A673 (cell line): ENCODE measurements around the gene RAB23. TPM values are rescaled to one million over a fixed set of nuclear protein-coding genes. Genes with fewer than 3 reads are reported as not detected.

Experiments used
- BruUV-seq: library from RNA; stranded (reverse); fragments of 400-500 nt; replicated peaks from 2 replicates; lab custom pipeline; 2021; lab: Mats Ljungman, UMichigan
- CTCF ChIA-PET: fragments of 300-600 bp; sonication (Branson Sonifier 250); formaldehyde crosslinking; loops from one replicate; lab custom pipeline; 2022; ENCODE audit warnings: antibody characterized with exemption; lab: Charles Lee
- POLR2A ChIA-PET: fragments of 300-600 bp; sonication (Branson Sonifier 250); formaldehyde crosslinking; loops from one replicate; lab custom pipeline; 2022; ENCODE audit warnings: antibody characterized with exemption; ENCODE audit not compliant: low non-redundant PET; lab: Charles Lee
- DNase-seq: peaks from one replicate; pipeline ENCODE4 v3.0.0-alpha.2; 2015; ENCODE audit warnings: low spot score
- H3K27ac ChIP-seq: fragments of 200-600 bp; sonication (generic); 2 replicates; pipeline ENCODE4 v1.5.1; 2016; ENCODE audit warnings: mixed run types, low read depth, mild to moderate bottlenecking, mixed read lengths, antibody characterized with exemption, low read length; ENCODE audit not compliant: poor library complexity, severe bottlenecking
- H3K27me3 ChIP-seq: fragments of 200-600 bp; sonication (generic); replicated peaks from 2 replicates; pipeline ENCODE4 v1.6.1; 2017; ENCODE audit warnings: mixed run types, low read depth, mild to moderate bottlenecking, mixed read lengths, antibody characterized with exemption, low read length; ENCODE audit not compliant: insufficient read depth, poor library complexity
- H3K36me3 ChIP-seq: fragments of 200-600 bp; sonication (generic); 2 replicates; pipeline ENCODE4 v1.6.1; 2016; ENCODE audit warnings: mixed run types, mild to moderate bottlenecking, mixed read lengths, antibody characterized with exemption, low read length; ENCODE audit not compliant: insufficient read depth, poor library complexity, severe bottlenecking
- H3K4me1 ChIP-seq: fragments of 200-600 bp; sonication (generic); 2 replicates; pipeline ENCODE4 v1.6.1; 2017; ENCODE audit warnings: mixed run types, mild to moderate bottlenecking, mixed read lengths, antibody characterized with exemption, low read length; ENCODE audit not compliant: insufficient read depth, poor library complexity, severe bottlenecking
- H3K4me3 ChIP-seq: fragments of 200-600 bp; sonication (generic); 2 replicates; pipeline ENCODE4 v1.5.1; 2016; ENCODE audit warnings: low read depth, mixed run types, mild to moderate bottlenecking, mixed read lengths, low read length; ENCODE audit not compliant: poor library complexity, severe bottlenecking
- H3K9me3 ChIP-seq: fragments of 200-600 bp; sonication (generic); 2 replicates; pipeline ENCODE4 v1.6.1; 2016; ENCODE audit warnings: mixed run types, low read depth, mild to moderate bottlenecking, mixed read lengths, antibody characterized with exemption, low read length; ENCODE audit not compliant: poor library complexity, severe bottlenecking
- EZH2 ChIP-seq: fragments of 200-600 bp; sonication (generic); IDR thresholded peaks from 2 replicates; pipeline ENCODE4 v1.6.1; 2017; ENCODE audit warnings: borderline replicate concordance, low read depth, mild to moderate bottlenecking, mixed read lengths, antibody characterized with exemption, low read length; ENCODE audit not compliant: poor library complexity, severe bottlenecking
- intact Hi-C: fragments of 100-400 bp; cut with micrococcal nuclease; formaldehyde crosslinking; loops from one replicate; pipeline ENCODE4 v1.10.0; 2022; ENCODE audit not compliant: unreplicated experiment
- total RNA-seq: library from RNA; stranded (reverse); gene quantifications from 2 replicates; pipeline ENCODE4 v1.2.3, GENCODE V29; 2021
- TF ChIP-seq, protein P1 (sequence below): fragments of 300-800, 200-600 bp; sonication (generic); conservative IDR thresholded peaks from 2 replicates; pipeline ENCODE4 v1.5.1; 2017; ENCODE audit warnings: low read depth, mild to moderate bottlenecking, antibody characterized with exemption, low read length, moderate library complexity, mixed read lengths

The RAB23 gene
- total RNA-seq, 1 experiment from 2014 or later = 17.8 TPM

- Histone ChIP-seq H3K4me3 (no peak overlapping the region), H3K4me1 (no peaks in the 10 kb centered on the region), H3K27me3 (no peaks in the 10 kb centered on the region), H3K9me3 (no peaks in the 10 kb centered on the region), H3K27ac (no peak overlapping the region), H3K36me3 (no peaks in the 10 kb centered on the region)
- intact Hi-C loops = no loop called here
- TF ChIP-seq, protein P1, sequence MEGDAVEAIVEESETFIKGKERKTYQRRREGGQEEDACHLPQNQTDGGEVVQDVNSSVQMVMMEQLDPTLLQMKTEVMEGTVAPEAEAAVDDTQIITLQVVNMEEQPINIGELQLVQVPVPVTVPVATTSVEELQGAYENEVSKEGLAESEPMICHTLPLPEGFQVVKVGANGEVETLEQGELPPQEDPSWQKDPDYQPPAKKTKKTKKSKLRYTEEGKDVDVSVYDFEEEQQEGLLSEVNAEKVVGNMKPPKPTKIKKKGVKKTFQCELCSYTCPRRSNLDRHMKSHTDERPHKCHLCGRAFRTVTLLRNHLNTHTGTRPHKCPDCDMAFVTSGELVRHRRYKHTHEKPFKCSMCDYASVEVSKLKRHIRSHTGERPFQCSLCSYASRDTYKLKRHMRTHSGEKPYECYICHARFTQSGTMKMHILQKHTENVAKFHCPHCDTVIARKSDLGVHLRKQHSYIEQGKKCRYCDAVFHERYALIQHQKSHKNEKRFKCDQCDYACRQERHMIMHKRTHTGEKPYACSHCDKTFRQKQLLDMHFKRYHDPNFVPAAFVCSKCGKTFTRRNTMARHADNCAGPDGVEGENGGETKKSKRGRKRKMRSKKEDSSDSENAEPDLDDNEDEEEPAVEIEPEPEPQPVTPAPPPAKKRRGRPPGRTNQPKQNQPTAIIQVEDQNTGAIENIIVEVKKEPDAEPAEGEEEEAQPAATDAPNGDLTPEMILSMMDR = no peak
- TF ChIP-seq EZH2 = no peak
- BruUV-seq = no TSS peak
- CTCF ChIA-PET = no interaction called here
- DNase-seq = no peak
- POLR2A ChIA-PET = no interaction called here
Measured at GRCh38 chr6:57209030-57209429, 13.1 kb downstream of the RAB23 start.

GRCh38 chr6:57207872-57208271 is 14.2 kb downstream of the RAB23 start:
- H3K36me3 ChIP-seq = no peaks in the 10 kb centered on the region
- BruUV-seq = no TSS peak
- no peaks in the 10 kb centered on the region for H3K27me3 ChIP-seq
- no peak overlapping the region for H3K27ac ChIP-seq
- ChIA-PET CTCF (no interaction called here), POLR2A (no interaction called here)
- no peaks in the 10 kb centered on the region for H3K9me3 ChIP-seq
- no peak overlapping the region for H3K4me3 ChIP-seq
- intact Hi-C loops = no loop called here
- TF ChIP-seq, protein P1 = no peak
- no peak for TF ChIP-seq EZH2
- no peaks in the 10 kb centered on the region for H3K4me1 ChIP-seq
- no peak for DNase-seq

DNA sequence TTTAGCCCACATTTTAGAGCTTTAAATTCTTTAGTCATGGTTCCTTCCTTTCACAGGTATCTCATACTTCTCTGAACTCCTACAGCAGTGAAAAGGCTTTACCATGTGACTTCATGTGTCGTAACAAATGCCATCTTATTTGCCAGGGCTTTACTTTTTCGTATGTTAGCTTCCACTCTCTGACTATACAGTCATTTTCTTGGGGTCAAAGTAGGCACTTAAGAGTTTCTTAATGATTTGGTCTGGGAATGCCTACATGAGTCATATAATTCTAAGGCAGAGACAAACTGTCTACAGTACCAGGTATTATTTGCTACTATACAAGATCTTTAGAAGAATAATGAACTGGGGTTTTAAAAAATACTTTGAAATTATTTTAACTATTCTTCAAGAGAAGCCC is 15.0 kb downstream of the RAB23 start:
- CTCF ChIA-PET = no interaction called here
- no peaks in the 10 kb centered on the region for H3K9me3 ChIP-seq
- TF ChIP-seq, protein P1 = no peak
- no peaks in the 10 kb centered on the region for H3K27me3 ChIP-seq
- intact Hi-C loops = no loop called here
- no peaks in the 10 kb centered on the region for H3K36me3 ChIP-seq
- H3K4me3 ChIP-seq = no peak overlapping the region
- no peak overlapping the region for H3K27ac ChIP-seq
- no peak for DNase-seq
- no TSS peak for BruUV-seq
- H3K4me1 ChIP-seq = no peaks in the 10 kb centered on the region
- POLR2A ChIA-PET = no interaction called here
